ENCODE results near the gene HOXA9.

Gene HOXA9

GRCh38 chr7:27124902-27125689 is 40.2 kb downstream of the HOXA9 start:
- FAIRE-seq = no peak

- no peak for FAIRE-seq
These were observed 41.0 kb downstream of the HOXA9 start for GRCh38 chr7:27124096-27124901.

GRCh38 chr7:27123477-27124053 is 41.8 kb downstream of the HOXA9 start:
- no peak for FAIRE-seq

- peak; percentile 78 for FAIRE-seq
These were observed 42.3 kb downstream of the HOXA9 start for GRCh38 chr7:27123007-27123476.

GRCh38 chr7:27122077-27122910 is 43.0 kb downstream of the HOXA9 start:
- FAIRE-seq = no peak

GRCh38 chr7:27121684-27122076 is 43.7 kb downstream of the HOXA9 start:
- FAIRE-seq = no peak

- peak; percentile 50 for FAIRE-seq
These were observed 45.9 kb downstream of the HOXA9 start for GRCh38 chr7:27119412-27119911.

- FAIRE-seq = no peak
These were observed 46.8 kb downstream of the HOXA9 start for GRCh38 chr7:27118580-27118979.

- FAIRE-seq = no peak
These were observed 47.3 kb downstream of the HOXA9 start for GRCh38 chr7:27117887-27118491.

- no peak for FAIRE-seq
These were observed 48.1 kb downstream of the HOXA9 start for GRCh38 chr7:27116962-27117886.

- peak; percentile 83 for FAIRE-seq
These were observed 49.0 kb downstream of the HOXA9 start for GRCh38 chr7:27116031-27116961.

- FAIRE-seq = peak; percentile 98
These were observed 49.9 kb downstream of the HOXA9 start for GRCh38 chr7:27115221-27116026.

- no peak for FAIRE-seq
These were observed 50.5 kb downstream of the HOXA9 start for GRCh38 chr7:27114881-27115220.

GRCh38 chr7:27113991-27114769 is 51.2 kb downstream of the HOXA9 start:
- peak; percentile 96 for FAIRE-seq

- FAIRE-seq = peak; percentile 70
These were observed 52.1 kb downstream of the HOXA9 start for GRCh38 chr7:27112955-27113949.

All from G401.6 (cell line).